Stimulated activated CD4-positive, alpha-beta T cell treated with anti-CD3 and anti-CD28 coated beads, Interleukin-4, amount 100 ng/mL, for 1 hour (primary cell): Measurements from ENCODE around the gene ABCG1.
"Not testable (repeated sequence)": the region's sequence is repeated elsewhere in the genome, so short reads cannot be mapped to it uniquely, and the experiment has no call there.

ENCODE experiments used
- DNase-seq: peaks from one replicate; pipeline ENCODE4 v3.0.0-alpha.2; 2020

Gene ABCG1

GRCh38 chr21:42277593-42277992, 58.7 kb downstream of the ABCG1 start:
- no peak for DNase-seq

- no peak for DNase-seq
Observed at GRCh38 chr21:42278451-42279149, 59.7 kb downstream of the ABCG1 start.

DNA sequence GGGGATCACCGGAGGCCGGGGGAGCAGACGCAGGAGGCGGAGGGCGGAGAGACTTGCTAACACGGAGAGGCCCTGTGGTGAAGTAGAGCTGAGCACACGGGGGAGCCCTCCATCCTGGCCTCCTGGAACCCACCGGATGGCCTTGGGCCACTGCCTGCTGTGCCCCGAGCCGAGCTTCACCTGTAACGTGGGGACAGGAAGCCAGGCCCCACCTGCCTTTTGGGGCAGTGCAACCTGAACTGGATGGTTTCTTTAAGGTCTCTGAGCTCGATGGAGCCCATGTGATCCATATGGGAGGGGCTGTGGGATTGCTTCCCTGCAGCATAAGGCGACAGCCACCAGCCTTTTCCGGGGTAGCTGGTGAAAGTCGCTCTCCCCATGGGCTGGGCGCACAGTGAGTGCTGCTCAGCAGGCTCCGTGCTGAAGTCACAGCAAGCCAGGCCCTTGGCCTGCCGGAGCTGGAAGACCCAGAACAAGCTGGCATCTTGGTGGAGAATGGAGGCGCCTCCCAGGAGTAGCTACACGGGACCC, 60.5 kb downstream of the ABCG1 start:
- no peak for DNase-seq

- DNase-seq, result no peak
Observed at GRCh38 chr21:42279888-42280287, 60.9 kb downstream of the ABCG1 start.

GRCh38 chr21:42280356-42281180, 61.6 kb downstream of the ABCG1 start:
- DNase-seq, result no peak

DNA sequence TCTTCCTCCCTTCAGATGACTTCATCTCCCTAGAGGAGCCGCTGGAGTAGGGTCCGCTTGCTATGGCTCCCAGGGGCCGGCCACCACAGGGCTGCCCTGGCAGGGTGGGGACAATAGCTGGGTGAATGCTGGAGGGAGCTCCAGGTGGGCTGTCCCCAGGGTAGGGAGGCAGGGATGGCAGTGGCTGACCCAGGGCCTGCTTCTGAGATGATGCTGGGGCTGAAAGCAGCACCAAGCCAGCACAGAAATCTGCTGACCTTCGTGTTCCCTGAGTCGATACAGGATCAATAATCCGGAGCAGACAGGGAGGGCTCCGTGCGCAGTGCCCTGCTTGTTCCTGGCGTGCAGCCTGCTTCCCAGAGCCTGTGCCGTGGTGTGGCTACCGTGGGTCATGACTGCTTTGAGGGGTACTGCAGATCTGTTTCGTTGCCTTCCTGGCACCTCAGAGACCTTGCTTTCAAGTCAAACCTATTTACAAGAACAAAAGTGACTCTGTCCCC, 62.3 kb downstream of the ABCG1 start:
- no peak for DNase-seq

- no peak for DNase-seq
Observed at GRCh38 chr21:42282021-42282420, 63.1 kb downstream of the ABCG1 start.

DNA sequence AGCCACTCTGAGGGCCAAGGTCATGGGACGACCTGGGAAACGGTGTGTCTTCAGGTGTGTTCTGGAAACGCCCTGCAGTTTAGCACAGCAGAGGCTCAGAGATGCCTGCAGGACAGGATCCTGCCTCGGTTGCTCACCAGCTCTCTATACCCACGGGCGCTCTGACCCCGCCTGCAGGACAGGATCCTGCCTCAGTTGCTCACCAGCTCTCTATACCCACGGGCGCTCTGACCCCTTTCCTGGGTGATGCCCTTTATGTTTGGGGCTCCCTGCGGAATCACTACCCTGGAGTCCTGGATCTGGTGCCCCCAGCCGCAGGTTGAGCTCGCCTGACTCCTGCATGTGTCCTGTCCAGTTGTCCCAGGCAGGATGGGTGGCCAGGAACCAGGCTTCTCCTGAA, 63.8 kb downstream of the ABCG1 start:
- DNase-seq, result no peak

- DNase-seq, result no peak
Observed at GRCh38 chr21:42285569-42286245, 66.8 kb downstream of the ABCG1 start.

- no peak for DNase-seq
Observed at GRCh38 chr21:42286416-42286815, 67.5 kb downstream of the ABCG1 start.

DNA sequence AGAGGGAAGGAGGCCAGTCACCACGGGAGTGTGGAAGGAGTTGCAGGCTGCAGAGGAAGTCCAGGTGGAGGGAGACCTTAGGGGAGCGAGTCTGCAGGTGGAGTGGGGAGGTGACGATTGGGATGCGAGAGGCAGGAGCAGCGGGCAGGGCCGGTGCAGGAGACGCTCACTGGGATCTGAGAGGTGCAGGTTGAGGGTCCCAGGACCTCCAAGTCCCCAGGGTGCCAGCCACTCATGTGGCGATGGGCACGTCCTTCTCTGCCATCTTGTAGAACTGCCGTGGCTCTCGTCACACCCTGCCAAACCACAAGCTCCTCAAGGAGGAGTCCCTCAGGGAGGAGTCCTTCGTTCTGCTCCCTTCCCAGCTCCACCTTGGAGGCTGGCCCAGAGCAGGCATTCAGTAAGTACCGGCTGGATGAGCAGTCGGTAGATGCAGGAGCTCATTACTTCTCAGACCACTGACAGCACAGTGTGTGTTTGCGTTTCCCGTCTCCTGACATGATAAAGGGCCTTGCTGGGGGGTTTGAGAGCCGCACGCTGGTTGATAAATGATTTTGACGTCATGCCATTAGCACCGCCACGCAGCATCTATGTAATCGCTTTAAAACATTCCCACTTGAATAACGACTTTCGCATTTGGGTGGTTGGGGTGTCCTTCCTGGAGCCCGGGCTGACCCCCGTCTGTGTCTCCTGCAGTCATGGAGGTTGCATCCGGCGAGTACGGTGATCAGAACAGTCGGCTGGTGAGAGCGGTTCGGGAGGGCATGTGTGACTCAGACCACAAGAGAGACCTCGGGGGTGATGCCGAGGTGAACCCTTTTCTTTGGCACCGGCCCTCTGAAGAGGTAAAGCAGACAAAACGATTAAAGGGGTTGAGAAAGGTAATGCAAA, 68.5 kb downstream of the ABCG1 start:
- DNase-seq, result no peak

DNA sequence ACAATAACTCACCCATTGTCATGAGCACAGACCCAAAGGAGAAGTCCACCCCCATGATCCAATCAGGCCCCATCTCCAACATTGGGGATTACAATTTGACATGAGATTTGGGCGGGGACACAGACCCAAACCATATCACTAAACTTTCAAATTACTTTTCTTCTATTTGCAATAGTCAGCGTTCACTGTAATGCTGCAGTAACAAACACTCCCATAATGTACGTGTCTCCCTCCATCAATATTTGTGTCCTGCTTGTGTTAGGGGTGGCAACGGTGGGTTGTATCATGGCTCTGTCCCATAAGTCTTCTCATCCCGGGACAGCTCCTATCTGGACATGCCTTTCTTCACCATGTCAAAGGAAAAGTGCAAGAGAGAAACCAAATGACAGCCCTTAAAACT, 70.0 kb downstream of the ABCG1 start:
- no peak for DNase-seq

- DNase-seq, result no peak
Observed at GRCh38 chr21:42289926-42290325, 71.0 kb downstream of the ABCG1 start.

GRCh38 chr21:42290505-42290904, 71.6 kb downstream of the ABCG1 start:
- no peak for DNase-seq

DNA sequence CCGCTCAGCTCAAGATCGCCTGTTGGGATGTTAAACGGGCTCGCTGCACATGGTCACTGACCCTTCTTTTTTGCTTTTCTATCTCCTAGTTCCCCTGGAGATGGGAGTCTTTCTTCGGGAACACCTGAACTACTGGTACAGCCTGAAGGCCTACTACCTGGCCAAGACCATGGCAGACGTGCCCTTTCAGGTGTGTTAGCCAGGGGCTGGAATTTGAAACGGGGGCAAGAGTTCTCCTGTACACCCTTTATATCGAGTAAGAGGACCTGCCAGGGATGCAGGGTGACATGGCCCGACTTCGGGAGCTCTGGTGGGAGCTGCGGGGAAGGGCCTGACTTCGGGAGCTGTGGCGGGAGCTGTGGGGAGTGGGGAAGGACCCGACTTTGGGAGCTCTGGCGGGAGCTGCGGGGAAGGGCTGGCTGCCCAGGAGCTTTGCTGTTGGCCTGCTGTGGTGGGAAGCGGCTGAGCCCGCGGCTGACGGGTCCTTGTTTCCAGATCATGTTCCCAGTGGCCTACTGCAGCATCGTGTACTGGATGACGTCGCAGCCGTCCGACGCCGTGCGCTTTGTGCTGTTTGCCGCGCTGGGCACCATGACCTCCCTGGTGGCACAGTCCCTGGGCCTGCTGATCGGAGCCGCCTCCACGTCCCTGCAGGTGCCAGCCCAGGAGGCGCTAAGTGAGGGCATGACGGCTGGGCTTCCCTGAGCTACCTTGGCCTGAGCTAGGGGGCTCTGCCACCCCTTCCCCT, 72.2 kb downstream of the ABCG1 start:
- DNase-seq, result no peak

- DNase-seq, result no peak
Observed at GRCh38 chr21:42291751-42292562, 73.0 kb downstream of the ABCG1 start.

DNA sequence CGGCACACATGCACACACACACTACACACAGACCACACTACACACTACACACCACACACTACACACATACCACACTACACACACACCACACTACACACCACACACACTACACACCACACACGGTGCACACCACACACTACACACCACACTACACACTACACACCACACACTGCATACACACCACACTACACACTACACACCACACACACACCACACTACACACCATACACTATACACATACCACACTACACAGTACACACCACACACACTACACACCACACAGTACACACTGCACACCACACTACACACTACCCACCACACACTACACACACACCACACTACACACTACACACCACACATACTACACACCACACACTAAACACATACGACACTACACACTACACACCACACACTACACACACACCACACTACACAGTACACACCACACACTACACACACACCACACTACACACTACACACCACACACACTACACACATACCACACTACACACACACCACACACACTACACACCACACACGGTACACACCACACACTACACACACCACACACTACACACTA, 73.7 kb downstream of the ABCG1 start:
- DNase-seq, result not testable (repeated sequence)

DNA sequence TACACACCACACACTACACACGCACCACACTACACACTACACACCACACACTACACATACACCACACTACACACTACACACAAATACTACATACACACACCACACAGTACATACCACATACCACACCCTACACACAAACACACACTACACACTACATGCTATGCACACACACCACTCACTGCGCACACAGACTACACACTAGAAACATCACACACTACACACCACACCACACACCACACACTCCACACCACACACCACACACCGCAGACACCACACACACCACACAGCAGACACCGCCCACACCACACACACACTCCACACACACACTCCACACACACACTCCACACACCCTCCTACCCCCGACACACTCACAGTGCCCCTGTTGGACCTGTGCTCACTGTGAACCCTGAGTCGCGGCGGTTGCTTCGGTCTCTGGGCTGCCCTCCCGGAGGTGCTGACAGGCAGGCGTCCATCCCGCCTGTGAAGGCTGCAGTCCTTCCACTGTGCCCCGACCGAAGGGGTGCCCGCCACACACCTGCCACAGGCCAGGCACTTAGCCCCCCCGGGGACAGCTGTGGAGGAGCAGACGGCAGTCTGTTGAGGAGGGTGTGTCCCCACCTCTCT, 74.8 kb downstream of the ABCG1 start:
- DNase-seq, result no peak

DNA sequence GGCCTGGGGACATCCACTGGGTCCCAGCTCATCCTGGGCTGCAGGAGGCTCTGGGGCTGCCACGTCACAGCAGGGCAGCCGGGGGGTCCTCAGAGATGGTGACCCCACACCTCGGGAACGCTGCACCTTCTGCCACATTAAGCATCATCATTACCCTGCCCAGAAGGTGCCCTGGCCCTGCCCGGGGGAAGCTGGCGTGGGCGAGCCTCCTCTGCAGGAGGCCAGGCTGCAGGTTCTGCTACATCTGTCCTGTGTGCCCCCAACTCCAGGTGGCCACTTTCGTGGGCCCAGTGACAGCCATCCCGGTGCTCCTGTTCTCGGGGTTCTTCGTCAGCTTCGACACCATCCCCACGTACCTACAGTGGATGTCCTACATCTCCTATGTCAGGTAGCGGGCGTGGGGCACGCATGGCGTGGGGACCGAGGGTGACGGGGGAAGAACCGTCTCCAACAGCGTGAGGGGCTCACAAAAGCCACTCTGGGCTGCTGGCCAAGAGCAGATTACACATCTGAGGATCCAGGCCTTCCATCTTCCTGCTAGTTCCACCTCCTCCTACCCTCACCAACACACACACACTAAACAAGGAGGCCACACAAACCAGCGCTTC, 75.4 kb downstream of the ABCG1 start:
- no peak for DNase-seq
